KG1 (cell line): ENCODE results near the gene MAGOH.
"Not testable (repeated sequence)": the region's sequence is repeated elsewhere in the genome, so short reads cannot be mapped to it uniquely, and the experiment has no call there.

ENCODE experiments used
- DNase-seq: peaks from one replicate; lab custom pipeline; 2025; lab: John Stamatoyannopoulos, UW

Gene MAGOH

GRCh38 chr1:53238197-53239155 is at the start of gene MAGOH:
Gene MAGOH, minus strand, starts transcription at chr1:53238518. Its CDS starts 70 bp downstream, at chr1:53238448.
- DNase-seq, result peak; percentile 92

DNA sequence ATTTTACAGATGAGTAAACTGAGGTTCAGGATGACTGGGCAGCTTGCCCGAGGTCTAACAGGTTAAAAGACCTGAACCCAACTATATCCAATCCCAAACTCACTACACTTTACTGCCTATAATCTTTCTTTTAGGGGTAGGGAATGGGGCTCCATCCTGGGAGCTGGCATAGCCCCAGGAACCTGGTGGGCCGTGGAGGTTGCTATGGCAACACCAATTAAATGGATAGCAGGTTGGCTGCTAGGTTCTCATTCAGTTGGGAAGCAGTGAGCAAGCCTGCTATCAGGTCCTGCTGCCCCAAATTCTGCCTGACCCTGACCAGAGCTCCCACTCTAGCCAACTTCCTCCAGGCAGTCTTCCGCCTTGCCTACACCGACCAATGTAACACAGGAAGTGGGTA is 48.6 kb upstream of the MAGOH start:
- DNase-seq, result no peak

- no peak for DNase-seq
These were observed 47.8 kb upstream of the MAGOH start for GRCh38 chr1:53285969-53286760.

GRCh38 chr1:53285546-53285945 is 47.2 kb upstream of the MAGOH start:
- no peak for DNase-seq

DNA sequence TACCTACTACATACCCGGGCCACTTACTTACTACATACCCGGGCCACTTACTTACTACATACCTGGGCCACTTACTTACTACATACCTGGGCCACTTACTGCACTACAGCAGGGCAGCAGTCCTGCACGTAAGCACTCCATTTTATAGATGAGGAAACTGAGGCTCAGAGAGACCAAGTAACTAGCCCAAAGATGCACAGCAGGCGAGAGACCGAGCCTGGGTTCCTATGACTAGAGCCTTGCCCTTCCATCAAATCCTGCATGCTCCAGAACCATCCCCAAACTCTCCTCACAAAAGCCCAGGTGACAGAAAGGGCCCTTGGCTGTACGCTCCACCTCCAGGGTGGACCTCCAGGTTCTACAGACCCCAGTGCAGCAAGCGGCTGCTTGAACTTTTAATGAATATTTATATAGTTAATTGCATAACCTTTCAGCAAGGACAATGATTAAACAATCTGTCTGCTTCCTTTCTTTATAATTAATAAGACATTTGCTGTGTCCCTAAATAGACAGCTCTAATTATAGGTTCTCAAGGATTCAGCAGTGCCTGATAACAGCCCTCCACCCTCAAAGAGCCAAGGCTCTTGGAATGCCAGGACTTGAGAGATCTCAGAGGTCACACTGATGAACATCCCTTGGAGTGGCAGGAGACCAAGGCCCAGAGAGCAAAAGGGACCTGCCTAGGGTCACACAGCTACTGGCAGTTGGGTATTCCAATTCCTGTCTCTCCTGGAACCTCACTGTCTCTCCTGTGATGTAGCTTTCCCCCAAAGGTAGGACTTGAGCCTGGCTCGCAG is 46.1 kb upstream of the MAGOH start:
- no peak for DNase-seq

GRCh38 chr1:53283156-53283555 is 44.8 kb upstream of the MAGOH start:
- not testable (repeated sequence) for DNase-seq

GRCh38 chr1:53281133-53281532 is 42.8 kb upstream of the MAGOH start:
- no peak for DNase-seq

GRCh38 chr1:53280496-53280895 is 42.2 kb upstream of the MAGOH start:
- no peak for DNase-seq

DNA sequence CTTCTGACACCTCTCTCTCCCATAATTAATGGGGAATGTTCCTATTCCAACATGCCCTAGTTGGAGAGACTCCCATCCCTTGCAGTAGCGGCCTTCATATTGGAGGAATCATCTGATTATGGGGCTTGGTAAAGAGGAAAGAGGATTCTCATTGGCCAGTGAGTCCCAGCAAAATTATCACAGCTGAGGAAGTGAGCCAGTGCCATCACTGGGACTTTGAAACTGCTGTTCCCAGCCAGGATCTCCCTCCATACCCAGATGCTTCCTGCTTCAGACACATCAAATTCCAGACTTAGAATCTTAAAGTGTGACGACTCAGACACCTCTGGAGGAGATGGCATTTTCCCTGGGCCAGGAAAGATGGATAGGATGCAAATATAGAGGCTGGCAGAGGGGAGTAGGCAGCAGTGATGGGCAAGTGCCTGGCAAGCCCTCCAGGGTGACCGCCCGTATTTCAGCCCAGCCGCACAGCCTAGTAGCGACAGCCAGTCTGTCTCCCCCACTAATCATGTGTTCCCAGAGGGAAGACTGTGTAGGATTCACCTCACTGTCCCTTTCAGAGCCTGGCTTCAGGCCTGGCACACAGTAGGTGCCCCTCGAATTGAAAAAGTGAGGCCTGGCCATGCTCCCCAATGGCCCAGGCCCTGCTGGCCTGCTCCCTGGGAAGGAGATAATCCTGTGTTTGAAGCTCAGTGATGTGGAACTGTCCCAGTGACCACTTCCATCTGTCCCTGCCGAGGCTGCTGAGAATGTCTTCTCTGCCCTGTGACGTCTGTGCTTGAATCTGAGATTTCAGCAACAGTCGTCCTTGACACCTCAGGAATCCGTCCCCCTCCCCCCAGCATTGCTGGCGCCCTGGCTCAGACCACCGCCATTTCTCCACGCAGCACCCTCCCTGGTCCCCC is 41.2 kb upstream of the MAGOH start:
- no peak for DNase-seq

- DNase-seq, result no peak
These were observed 40.0 kb upstream of the MAGOH start for GRCh38 chr1:53278298-53278725.

GRCh38 chr1:53277326-53277725 is 39.0 kb upstream of the MAGOH start:
- DNase-seq, result no peak

- DNase-seq, result no peak
These were observed 38.6 kb upstream of the MAGOH start for GRCh38 chr1:53276902-53277281.

DNA sequence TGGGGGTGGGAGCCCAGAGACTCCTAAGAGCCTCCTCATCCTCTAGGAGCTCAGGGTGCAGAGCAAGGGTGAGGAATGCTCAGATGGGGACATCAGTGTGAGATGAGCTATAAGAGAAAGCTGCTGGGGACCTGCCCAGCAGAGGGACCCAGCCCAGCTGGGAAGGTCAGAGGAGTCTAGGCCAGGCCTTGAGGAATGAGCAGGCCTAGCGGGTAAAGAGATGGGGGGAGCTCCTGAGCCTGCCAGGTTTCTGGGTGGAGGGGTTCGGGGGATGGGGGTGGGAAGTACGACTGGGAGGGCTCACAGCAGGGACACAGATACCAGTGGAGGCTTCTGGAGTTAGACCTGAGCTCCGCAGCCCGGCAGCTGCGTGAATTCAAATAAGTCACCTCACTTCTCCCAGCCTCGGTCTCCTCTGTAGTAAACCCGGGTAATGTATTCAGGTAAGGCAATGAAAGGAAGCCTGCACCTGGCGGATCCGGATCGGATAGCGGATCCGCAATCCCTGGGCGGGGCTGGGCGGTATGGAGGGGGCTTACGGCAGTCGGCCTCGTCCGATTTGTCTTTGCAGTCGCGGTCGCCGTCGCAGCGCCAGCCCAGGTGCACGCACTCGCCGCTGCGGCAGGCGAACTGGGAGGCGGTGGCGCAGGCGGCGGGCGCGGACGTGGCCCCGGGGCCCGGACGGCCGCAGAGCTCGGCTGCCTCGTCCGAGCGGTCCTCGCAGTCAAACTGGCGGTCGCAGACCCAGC is 38.0 kb upstream of the MAGOH start:
- no peak for DNase-seq

- no peak for DNase-seq
These were observed 37.2 kb upstream of the MAGOH start for GRCh38 chr1:53275566-53275965.

DNA sequence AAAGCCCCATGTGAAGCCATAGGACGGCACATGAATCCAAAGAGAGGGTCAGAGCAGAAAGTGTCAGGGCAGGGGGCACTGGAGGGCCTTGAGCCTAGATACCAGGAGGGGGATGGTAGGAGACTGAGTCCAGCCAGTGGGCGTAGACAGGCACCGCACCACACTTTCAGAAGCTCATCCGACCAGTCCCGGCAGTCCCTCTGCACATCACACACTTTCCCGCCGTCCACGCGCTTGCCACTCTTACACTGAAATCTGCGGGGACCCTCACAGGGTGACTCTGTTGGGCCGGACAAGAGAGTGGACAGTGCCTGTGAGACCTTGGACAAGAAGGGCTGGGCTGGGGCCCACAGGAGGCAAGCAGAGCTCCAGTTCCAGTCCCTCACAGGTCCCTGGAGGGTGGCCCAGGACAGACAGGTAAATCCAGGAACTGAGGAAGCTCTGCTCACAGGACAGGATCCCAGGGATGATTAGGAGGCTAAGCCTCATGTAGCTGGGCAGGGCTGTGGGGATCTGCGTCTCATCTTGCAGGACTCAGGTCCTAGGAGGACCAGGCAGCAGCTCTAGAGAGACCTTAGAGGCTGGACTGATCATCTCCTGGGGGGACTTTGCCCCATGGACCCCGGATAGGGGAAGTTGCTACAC is 36.3 kb upstream of the MAGOH start:
- no peak for DNase-seq

DNA sequence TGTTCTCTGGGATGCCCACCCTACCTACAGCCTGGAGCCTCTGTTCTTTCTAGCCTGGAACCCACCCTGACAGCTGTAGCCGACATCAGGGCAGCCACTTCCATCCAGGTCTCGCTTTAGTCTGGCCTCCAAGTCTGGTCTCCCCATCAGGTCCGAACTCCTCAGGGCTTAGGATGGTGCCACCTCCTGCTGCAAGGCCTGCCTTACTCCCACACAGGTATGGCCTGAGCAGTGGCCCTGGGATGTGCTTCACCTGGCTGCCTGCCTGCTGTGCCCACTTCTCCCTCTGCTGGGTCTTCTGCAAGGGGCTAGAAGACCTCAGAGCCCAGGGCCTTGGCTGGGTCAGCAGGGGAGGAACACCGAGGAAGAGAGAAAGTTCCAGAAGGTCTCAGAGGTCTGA is 35.7 kb upstream of the MAGOH start:
- no peak for DNase-seq

DNA sequence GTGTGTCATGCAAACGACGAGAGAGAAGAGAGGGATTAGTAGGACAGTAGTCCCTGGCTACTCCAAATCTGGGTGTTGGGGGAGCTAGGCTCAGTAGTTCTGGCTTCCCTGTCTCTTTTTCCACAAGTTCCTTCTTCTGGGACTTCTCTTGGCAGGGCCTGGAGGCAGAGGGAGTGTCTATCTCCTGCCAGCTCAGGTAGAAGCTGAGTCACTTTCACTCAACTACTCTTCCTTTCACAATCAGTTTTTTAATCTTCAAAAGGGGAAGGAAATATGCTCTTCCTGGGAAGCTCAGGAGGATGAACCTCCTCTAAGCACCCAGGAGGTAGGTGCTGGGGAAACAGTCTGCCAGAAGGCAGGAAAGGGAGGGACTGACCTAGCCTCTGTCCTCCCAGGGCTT is 35.2 kb upstream of the MAGOH start:
- no peak for DNase-seq

DNA sequence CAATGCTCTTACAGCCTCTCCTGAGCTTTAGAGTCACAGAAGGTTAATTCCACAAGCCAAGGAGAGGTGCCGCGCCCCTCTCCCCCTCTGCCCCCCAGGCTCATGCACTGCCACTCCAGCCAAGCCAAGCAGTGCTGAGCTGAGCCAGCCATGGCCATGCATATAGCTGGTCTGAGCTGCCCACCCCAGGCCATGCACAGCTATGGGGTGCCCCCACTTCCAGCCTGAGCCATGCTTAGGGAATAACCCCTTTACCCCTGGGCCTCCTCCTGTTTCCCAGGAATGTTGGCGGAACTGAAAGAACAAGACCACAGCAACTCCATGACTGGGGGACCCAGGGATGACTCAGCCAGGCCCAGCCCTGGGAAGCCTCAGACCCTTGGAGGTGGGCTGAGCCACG is 34.0 kb upstream of the MAGOH start:
- no peak for DNase-seq

DNA sequence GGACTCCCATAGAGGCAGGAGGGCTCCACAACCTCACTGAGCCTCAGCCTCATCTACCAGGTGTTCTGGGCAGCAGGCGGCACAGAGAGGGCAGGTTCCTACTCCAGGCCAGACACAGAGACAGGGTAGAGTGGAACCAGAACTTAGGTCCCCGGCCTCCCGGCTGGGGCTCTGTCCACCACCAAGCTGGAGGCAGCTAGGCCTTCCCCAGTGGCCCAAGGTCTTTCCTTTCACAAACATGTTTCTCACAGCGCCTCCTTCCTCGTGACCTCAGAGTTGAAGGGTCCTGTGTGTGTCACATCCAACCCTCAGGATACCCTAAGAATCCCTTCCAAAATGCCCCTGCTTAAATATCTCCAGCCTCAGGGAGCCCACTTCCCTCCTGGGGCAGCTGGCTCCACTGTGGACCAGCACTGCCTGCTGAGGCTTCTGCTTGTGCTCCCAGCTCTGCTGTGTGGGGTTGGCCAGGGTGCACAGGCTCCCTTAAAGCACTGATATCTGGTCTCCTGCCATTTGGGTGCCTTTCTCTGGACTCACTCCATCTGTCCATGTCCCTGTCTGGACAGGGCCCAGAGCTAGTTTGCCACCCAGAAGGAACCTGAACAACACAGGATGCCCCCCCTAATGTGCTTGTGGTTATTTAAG is 33.2 kb upstream of the MAGOH start:
- no peak for DNase-seq
